Adipocyte (in vitro differentiated cells): ENCODE data around the gene VSTM4.

Experiments used
- DNase-seq: peaks from one replicate; pipeline ENCODE4 v3.0.0-alpha.2; 2015; ENCODE audit warnings: low read depth
- H3K27me3 ChIP-seq: replicated peaks from 2 replicates; pipeline ENCODE4 v1.7.0; 2013; ENCODE audit warnings: mild to moderate bottlenecking, low read length, moderate library complexity; ENCODE audit not compliant: control insufficient read depth, insufficient read depth
- H3K36me3 ChIP-seq: 2 replicates; pipeline ENCODE4 v1.7.0; 2013; ENCODE audit warnings: low read length, mild to moderate bottlenecking, moderate library complexity; ENCODE audit not compliant: control insufficient read depth, insufficient read depth, severe bottlenecking
- H3K4me1 ChIP-seq: 2 replicates; pipeline ENCODE4 v1.7.0; 2013; ENCODE audit warnings: mild to moderate bottlenecking, low read length, moderate library complexity; ENCODE audit not compliant: control insufficient read depth, insufficient read depth
- H3K4me3 ChIP-seq: 2 replicates; pipeline ENCODE4 v1.7.0; 2013; ENCODE audit warnings: mild to moderate bottlenecking, low read length, moderate library complexity
- H3K9ac ChIP-seq: 2 replicates; pipeline ENCODE4 v1.7.0; 2013; ENCODE audit warnings: mild to moderate bottlenecking, low read length, moderate library complexity
- H3K9me3 ChIP-seq: 2 replicates; pipeline ENCODE4 v1.7.0; 2013; ENCODE audit warnings: mild to moderate bottlenecking, low read length, moderate library complexity; ENCODE audit not compliant: control insufficient read depth

Gene VSTM4

DNA sequence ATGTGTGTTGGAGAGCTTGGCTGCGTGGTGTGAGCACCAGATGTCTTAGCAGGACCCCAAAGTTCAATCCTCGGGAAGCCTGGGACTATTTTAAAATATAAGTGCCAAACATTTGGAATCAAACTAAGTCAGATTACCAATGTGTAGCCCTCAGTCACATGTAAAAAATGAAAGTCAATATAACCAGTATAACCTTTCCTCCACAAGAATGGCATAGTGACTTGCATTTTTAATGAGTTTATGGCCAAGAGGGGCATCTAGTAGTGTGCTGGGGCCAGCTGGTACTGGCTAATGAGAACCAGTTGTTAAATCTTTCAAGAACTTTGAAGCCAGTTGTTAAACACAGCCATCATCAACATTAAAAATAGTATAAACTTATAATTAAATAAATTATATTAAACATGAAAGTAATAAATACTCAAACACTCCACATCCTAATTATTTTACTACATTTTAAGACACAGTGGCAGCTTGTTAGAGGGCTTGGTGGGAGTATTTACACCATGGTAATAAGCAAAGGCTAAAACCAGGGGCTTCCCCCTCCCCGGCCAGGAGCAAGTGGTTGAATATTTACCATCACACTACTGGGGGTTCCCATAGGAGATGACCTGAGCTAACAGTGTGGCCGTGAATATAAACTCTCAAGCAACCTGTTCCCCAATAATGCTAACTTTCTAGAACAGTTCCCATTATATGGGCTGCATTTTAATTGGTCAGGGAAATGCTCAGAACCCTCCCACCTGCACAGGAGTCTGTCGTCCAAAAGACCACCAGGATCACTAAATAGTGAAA, 26.4 kb upstream of the VSTM4 start:
- H3K4me3 ChIP-seq = no peak overlapping the region
- no peak overlapping the region for H3K9ac ChIP-seq
- no peak for DNase-seq
- H3K27me3 ChIP-seq = no peaks in the 10 kb centered on the region
- H3K4me1 ChIP-seq = peaks cover 37% of the 10 kb centered on the region
- no peaks in the 10 kb centered on the region for H3K36me3 ChIP-seq
- no peaks in the 10 kb centered on the region for H3K9me3 ChIP-seq

DNA sequence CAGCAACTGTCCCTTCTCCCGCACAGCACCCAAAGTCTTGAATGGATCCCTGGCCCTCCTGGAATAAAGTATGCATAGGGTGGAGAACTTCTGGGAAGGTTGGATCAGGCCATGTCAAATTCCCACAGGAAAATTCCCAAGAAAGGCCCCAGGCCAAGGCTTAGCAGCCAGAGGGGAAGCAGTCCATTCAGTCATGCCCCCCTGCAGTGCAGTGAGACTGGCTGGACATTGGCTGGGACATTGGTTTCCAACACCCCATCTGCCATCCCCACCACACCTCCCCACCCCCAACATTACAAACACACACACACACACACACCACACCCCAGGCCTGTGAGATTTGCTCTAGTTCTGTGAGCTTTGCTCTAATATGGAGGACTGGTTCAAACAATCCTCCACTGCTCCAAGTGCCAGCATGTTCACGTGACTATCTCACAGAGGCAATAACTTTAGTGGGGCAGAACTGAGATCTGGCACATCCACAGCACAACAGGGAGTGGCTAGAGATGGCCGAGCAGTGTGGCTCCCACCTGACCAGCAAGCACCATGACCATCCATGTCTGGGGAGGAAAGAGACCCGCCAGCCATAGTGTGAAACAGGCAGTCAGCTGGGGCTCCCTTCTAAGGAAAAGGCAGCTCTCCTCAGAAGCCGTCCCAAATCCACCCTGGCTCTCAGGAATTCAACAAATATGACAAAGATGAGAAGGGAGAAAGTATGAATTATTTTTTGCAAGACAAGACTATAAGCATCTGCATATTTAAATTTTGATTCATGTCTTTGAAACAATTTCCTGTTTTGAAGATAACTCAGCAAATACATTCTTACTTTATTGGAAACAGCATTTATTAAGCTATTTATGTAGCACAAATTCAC, 25.2 kb upstream of the VSTM4 start:
- DNase-seq = no peak
- Histone ChIP-seq H3K4me3 (no peak overlapping the region), H3K36me3 (no peaks in the 10 kb centered on the region), H3K9ac (no peak overlapping the region), H3K9me3 (no peaks in the 10 kb centered on the region), H3K27me3 (no peaks in the 10 kb centered on the region), H3K4me1 (peaks cover 45% of the 10 kb centered on the region)

DNA sequence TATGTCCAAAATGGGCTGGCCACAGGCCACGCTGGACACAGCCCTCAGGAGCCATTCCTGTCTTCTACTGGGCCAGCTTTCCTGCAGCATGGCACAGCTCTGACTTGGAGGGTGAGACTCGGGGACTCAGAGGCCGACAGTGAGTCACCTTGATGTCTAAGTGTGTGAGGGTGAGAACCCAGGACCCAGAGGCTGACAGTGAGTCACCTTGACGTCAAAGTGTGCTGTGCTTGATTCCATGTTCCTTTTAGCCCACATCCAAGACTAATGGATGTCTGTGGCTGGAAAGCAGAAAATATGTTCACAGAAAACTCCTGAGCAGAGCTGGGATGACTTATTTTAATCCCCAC, 24.5 kb upstream of the VSTM4 start:
- Histone ChIP-seq H3K9ac (peak overlapping the region; percentile 59), H3K9me3 (no peaks in the 10 kb centered on the region), H3K4me1 (peaks cover 45% of the 10 kb centered on the region), H3K4me3 (peak overlapping the region; percentile 43), H3K36me3 (no peaks in the 10 kb centered on the region), H3K27me3 (no peaks in the 10 kb centered on the region)
- peak; percentile 55 for DNase-seq

- Histone ChIP-seq H3K9ac (peak overlapping the region; percentile 59), H3K36me3 (no peaks in the 10 kb centered on the region), H3K4me1 (peaks cover 45% of the 10 kb centered on the region), H3K4me3 (peak overlapping the region; percentile 43), H3K9me3 (no peaks in the 10 kb centered on the region), H3K27me3 (peaks cover 2% of the 10 kb centered on the region)
- DNase-seq = peak; percentile 43
These were observed 23.9 kb upstream of the VSTM4 start for GRCh38 chr10:49139028-49139845.

GRCh38 chr10:49138361-49138891, 23.1 kb upstream of the VSTM4 start:
- peak; percentile 47 for DNase-seq
- H3K36me3 ChIP-seq = no peaks in the 10 kb centered on the region

DNA sequence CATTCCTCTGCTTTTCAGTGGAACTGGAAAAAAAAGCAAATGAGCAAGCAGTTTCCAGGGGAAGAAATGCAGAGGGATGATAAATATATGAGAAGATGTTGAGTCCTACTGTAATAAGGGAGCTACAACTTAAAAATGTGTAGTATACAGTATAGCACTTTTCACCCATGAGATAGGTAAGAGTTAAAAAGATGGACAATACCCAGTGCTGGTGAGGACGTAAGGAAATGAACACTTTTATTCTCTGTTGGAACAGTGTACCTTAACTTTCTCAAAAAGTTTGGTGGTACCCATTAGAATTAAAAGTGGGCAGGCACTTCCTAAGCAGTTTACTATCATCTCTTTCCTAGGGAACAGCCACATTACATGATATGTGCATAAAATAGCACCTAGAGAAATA, 21.2 kb upstream of the VSTM4 start:
- Histone ChIP-seq H3K36me3 (no peaks in the 10 kb centered on the region), H3K9me3 (no peaks in the 10 kb centered on the region), H3K9ac (no peak overlapping the region), H3K4me1 (peaks cover 44% of the 10 kb centered on the region), H3K27me3 (peaks cover 3% of the 10 kb centered on the region), H3K4me3 (no peak overlapping the region)
- DNase-seq = no peak

More at GRCh38 chr10:49138361-49138891, 23.1 kb upstream of the VSTM4 start:
- peaks cover 2% of the 10 kb centered on the region for H3K27me3 ChIP-seq
- peaks cover 45% of the 10 kb centered on the region for H3K4me1 ChIP-seq
- peak overlapping the region; percentile 59 for H3K9ac ChIP-seq
- H3K9me3 ChIP-seq = no peaks in the 10 kb centered on the region
- peak overlapping the region; percentile 34 for H3K4me3 ChIP-seq

GRCh38 chr10:49135575-49136313, 20.4 kb upstream of the VSTM4 start:
- H3K4me3 ChIP-seq = no peak overlapping the region
- no peak for DNase-seq
- H3K9ac ChIP-seq = no peak overlapping the region
- H3K36me3 ChIP-seq = no peaks in the 10 kb centered on the region
- H3K4me1 ChIP-seq = peaks cover 36% of the 10 kb centered on the region
- H3K9me3 ChIP-seq = no peaks in the 10 kb centered on the region
- H3K27me3 ChIP-seq = peaks cover 11% of the 10 kb centered on the region

- H3K36me3 ChIP-seq = no peaks in the 10 kb centered on the region
- DNase-seq = no peak
- peaks cover 22% of the 10 kb centered on the region for H3K4me1 ChIP-seq
- H3K9me3 ChIP-seq = no peaks in the 10 kb centered on the region
- H3K27me3 ChIP-seq = peaks cover 17% of the 10 kb centered on the region
- no peak overlapping the region for H3K9ac ChIP-seq
- no peak overlapping the region for H3K4me3 ChIP-seq
These were observed 19.0 kb upstream of the VSTM4 start for GRCh38 chr10:49134327-49134726.

- Histone ChIP-seq H3K36me3 (no peaks in the 10 kb centered on the region), H3K4me1 (peaks cover 16% of the 10 kb centered on the region), H3K27me3 (peaks cover 17% of the 10 kb centered on the region), H3K9me3 (no peaks in the 10 kb centered on the region), H3K9ac (no peak within 1 kb of the TSS), H3K4me3 (no peak within 1 kb of the TSS)
- DNase-seq = no peak
These were observed 18.5 kb upstream of the VSTM4 start, which contains the start of gene FAM170B for GRCh38 chr10:49133706-49134248. FAM170B (minus strand) TSS chr10:49134021; CDS start chr10:49133918, 103 bp downstream.

GRCh38 chr10:49132362-49132737, 17.0 kb upstream of the VSTM4 start:
- DNase-seq = no peak
- no peaks in the 10 kb centered on the region for H3K36me3 ChIP-seq
- no peak overlapping the region for H3K9ac ChIP-seq
- no peak overlapping the region for H3K4me3 ChIP-seq
- H3K9me3 ChIP-seq = no peaks in the 10 kb centered on the region
- peaks cover 17% of the 10 kb centered on the region for H3K27me3 ChIP-seq
- H3K4me1 ChIP-seq = peaks cover 8% of the 10 kb centered on the region
